Progenitor cell of endocrine pancreas (in vitro differentiated cells): ENCODE data around the gene ARHGAP12. TPM values are rescaled to one million over a fixed set of nuclear protein-coding genes. Genes with fewer than 3 reads are reported as not detected.

Experiments used
- DNase-seq: peaks from one replicate; pipeline ENCODE4 v3.0.0; 2021; ENCODE audit warnings: low spot score; ENCODE audit not compliant: unreplicated experiment
- H3K27ac Mint-ChIP-seq: 2 replicates; pipeline ENCODE4 v1.8.0; 2021; ENCODE audit warnings: mild to moderate bottlenecking, moderate library complexity, mixed read lengths
- H3K27me3 Mint-ChIP-seq: 2 replicates; pipeline ENCODE4 v1.8.0; 2021; ENCODE audit warnings: mixed read lengths
- H3K36me3 Mint-ChIP-seq: 2 replicates; pipeline ENCODE4 v1.8.0; 2022; ENCODE audit warnings: mixed read lengths; ENCODE audit not compliant: insufficient read depth
- H3K4me1 Mint-ChIP-seq: 2 replicates; pipeline ENCODE4 v1.8.0; 2021; ENCODE audit warnings: low read depth, mixed read lengths
- H3K4me3 Mint-ChIP-seq: 2 replicates; pipeline ENCODE4 v1.8.0; 2021; ENCODE audit warnings: low read depth, mild to moderate bottlenecking, moderate library complexity, mixed read lengths
- H3K9me3 Mint-ChIP-seq: 2 replicates; pipeline ENCODE4 v1.8.0; 2021; ENCODE audit warnings: low read depth, mixed read lengths
- CTCF ChIP-seq: fragments of 200-600 bp; sonication (generic); IDR thresholded peaks from one replicate; pipeline ENCODE4 v1.5.0; 2021; ENCODE audit warnings: antibody characterized with exemption, mild to moderate bottlenecking; ENCODE audit not compliant: unreplicated experiment
- total RNA-seq: library from RNA; stranded (reverse); gene quantifications from 2 replicates; pipeline ENCODE4 v1.2.1, GENCODE V29; 2021

ARHGAP12 gene
- total RNA-seq, 1 donor from 2014 or later, result 41.8 TPM

- Mint-ChIP-seq H3K27me3 (no peaks in the 10 kb centered on the region), H3K36me3 (no peaks in the 10 kb centered on the region), H3K4me1 (peaks cover 26% of the 10 kb centered on the region), H3K4me3 (peak overlapping the region; percentile 91), H3K27ac (peak overlapping the region; percentile 87), H3K9me3 (no peaks in the 10 kb centered on the region)
- peak; percentile 49 for DNase-seq
- TF ChIP-seq CTCF, result peak; percentile 52
Observed at GRCh38 chr10:31927884-31928548, 615 bp downstream of the ARHGAP12 start.

- peaks cover 26% of the 10 kb centered on the region for H3K4me1 Mint-ChIP-seq
- H3K9me3 Mint-ChIP-seq, result no peaks in the 10 kb centered on the region
- peak overlapping the region; percentile 91 for H3K4me3 Mint-ChIP-seq
Observed at GRCh38 chr10:31927565-31927883, 1.1 kb downstream of the ARHGAP12 start.

GRCh38 chr10:31926765-31927564 lies 1.7 kb downstream of the ARHGAP12 start:
- no peak for DNase-seq
- Mint-ChIP-seq H3K27me3 (no peaks in the 10 kb centered on the region), H3K4me1 (peaks cover 28% of the 10 kb centered on the region), H3K4me3 (peak overlapping the region; percentile 91), H3K36me3 (no peaks in the 10 kb centered on the region), H3K9me3 (no peaks in the 10 kb centered on the region), H3K27ac (peak overlapping the region; percentile 87)
- TF ChIP-seq CTCF, result no peak

More at GRCh38 chr10:31927565-31927883, 1.1 kb downstream of the ARHGAP12 start:
- TF ChIP-seq CTCF, result no peak
- Mint-ChIP-seq H3K27me3 (no peaks in the 10 kb centered on the region), H3K36me3 (no peaks in the 10 kb centered on the region), H3K27ac (peak overlapping the region; percentile 87)
- DNase-seq, result no peak

GRCh38 chr10:31926160-31926559 lies 2.5 kb downstream of the ARHGAP12 start:
- no peak for TF ChIP-seq CTCF
- H3K27ac Mint-ChIP-seq, result no peak overlapping the region
- H3K27me3 Mint-ChIP-seq, result no peaks in the 10 kb centered on the region
- no peak for DNase-seq
- H3K36me3 Mint-ChIP-seq, result no peaks in the 10 kb centered on the region
- H3K4me1 Mint-ChIP-seq, result peaks cover 29% of the 10 kb centered on the region
- no peaks in the 10 kb centered on the region for H3K9me3 Mint-ChIP-seq
- peak overlapping the region; percentile 18 for H3K4me3 Mint-ChIP-seq

GRCh38 chr10:31924833-31925232 lies 3.8 kb downstream of the ARHGAP12 start:
- Mint-ChIP-seq H3K4me3 (no peak overlapping the region), H3K4me1 (peaks cover 26% of the 10 kb centered on the region), H3K27ac (no peak overlapping the region), H3K9me3 (no peaks in the 10 kb centered on the region), H3K27me3 (no peaks in the 10 kb centered on the region), H3K36me3 (no peaks in the 10 kb centered on the region)
- no peak for DNase-seq
- no peak for TF ChIP-seq CTCF
